ENCODE data around the gene UNC79. TPM values are rescaled to one million over a fixed set of nuclear protein-coding genes. Genes with fewer than 3 reads are reported as not detected.

Gene UNC79
- total RNA-seq, 4 donors from 2014 or later = 0.08 to 0.29 (median 0.12) TPM

- Histone ChIP-seq H3K36me3 (no peaks in the 10 kb centered on the region), H3K27me3 (no peaks in the 10 kb centered on the region), H3K4me3 (replicated peaks in 1 of 3) (no peak overlapping the region), H3K9me3 (no peaks in the 10 kb centered on the region), H3K27ac (no peak overlapping the region), H3K4me1 (peaks cover 0 to 9% of the 10 kb centered on the region in 2 donors)
- no peak for DNase-seq
- intact Hi-C loops (cut with DNase I) = no loop called here
- WGBS, 2 donors = 20 to 31% methylated on average over 5 of the region's 5 CpGs
- TF ChIP-seq POLR2A (IDR thresholded peaks at IDR 0.05) (no peak), CTCF (IDR thresholded peaks at IDR 0.05) (no peak)
Observed at GRCh38 chr14:93688239-93688666, 257.5 kb downstream of the UNC79 start.

- WGBS, 2 donors = 63 to 66% methylated on average over 4 of the region's 4 CpGs
- intact Hi-C loops (cut with DNase I) = no loop called here
- H3K27ac ChIP-seq = no peak overlapping the region
- no peak overlapping the region for H3K4me3 ChIP-seq (replicated peaks in 1 of 3)
- DNase-seq = no peak
- H3K36me3 ChIP-seq = no peaks in the 10 kb centered on the region
- H3K4me1 ChIP-seq = peaks cover 0 to 9% of the 10 kb centered on the region in 2 donors
- H3K27me3 ChIP-seq = no peaks in the 10 kb centered on the region
- TF ChIP-seq POLR2A (IDR thresholded peaks at IDR 0.05) (no peak), CTCF (IDR thresholded peaks at IDR 0.05) (no peak)
- H3K9me3 ChIP-seq = no peaks in the 10 kb centered on the region
Observed at GRCh38 chr14:93688820-93689219, 258.1 kb downstream of the UNC79 start.

- no peaks in the 10 kb centered on the region for H3K36me3 ChIP-seq
Observed at GRCh38 chr14:93690146-93690545, 259.4 kb downstream of the UNC79 start.

GRCh38 chr14:93691042-93691780 lies 260.5 kb downstream of the UNC79 start:
- peaks cover 0 to 9% of the 10 kb centered on the region in 2 donors for H3K4me1 ChIP-seq
- intact Hi-C loops (cut with DNase I) = no loop called here
- no peak overlapping the region for H3K4me3 ChIP-seq (replicated peaks in 1 of 3)
- no peaks in the 10 kb centered on the region for H3K27me3 ChIP-seq
- TF ChIP-seq CTCF (IDR thresholded peaks at IDR 0.05) (no peak), POLR2A (IDR thresholded peaks at IDR 0.05) (no peak)
- WGBS, 2 donors = 86 to 88% methylated on average over 16 of the region's 16 CpGs
- H3K27ac ChIP-seq = no peak overlapping the region
- DNase-seq = no peak
- no peaks in the 10 kb centered on the region for H3K36me3 ChIP-seq
- H3K9me3 ChIP-seq = no peaks in the 10 kb centered on the region

More at GRCh38 chr14:93690146-93690545, 259.4 kb downstream of the UNC79 start:
- DNase-seq = no peak
- TF ChIP-seq CTCF (IDR thresholded peaks at IDR 0.05) (no peak), POLR2A (IDR thresholded peaks at IDR 0.05) (no peak)
- Histone ChIP-seq H3K9me3 (no peaks in the 10 kb centered on the region), H3K4me1 (peaks cover 0 to 9% of the 10 kb centered on the region in 2 donors), H3K4me3 (replicated peaks in 1 of 3) (no peak overlapping the region), H3K27ac (no peak overlapping the region), H3K27me3 (no peaks in the 10 kb centered on the region)
- WGBS, 2 donors = 75 to 80% methylated on average over 6 of the region's 6 CpGs
- intact Hi-C loops (cut with DNase I) = no loop called here

- WGBS, 2 donors = 60 to 72% methylated on average over 6 of the region's 6 CpGs
- DNase-seq = no peak
- H3K27ac ChIP-seq = no peak overlapping the region
- H3K4me1 ChIP-seq = no peaks in the 10 kb centered on the region
- no peaks in the 10 kb centered on the region for H3K27me3 ChIP-seq
- no peak for TF ChIP-seq POLR2A (IDR thresholded peaks at IDR 0.05)
- no peak for TF ChIP-seq CTCF (IDR thresholded peaks at IDR 0.05)
- no peaks in the 10 kb centered on the region for H3K9me3 ChIP-seq
- no peak overlapping the region for H3K4me3 ChIP-seq (replicated peaks in 1 of 3)
- intact Hi-C loops (cut with DNase I) = no loop called here
- H3K36me3 ChIP-seq = no peaks in the 10 kb centered on the region
Observed at GRCh38 chr14:93693914-93694313, 263.2 kb downstream of the UNC79 start.

Measured in thyroid gland (tissue), 4 donors.